Heart right ventricle (tissue), 16 donors: ENCODE results near the gene TMEM221. TPM values are rescaled to one million over a fixed set of nuclear protein-coding genes. Genes with fewer than 3 reads are reported as not detected.

Experiments
- ATAC-seq, 8 donors: fragments of 200-7000 bp; cut with Tn5 transposase; one replicate each; pipeline ENCODE4 v1.9.1; 2020; ENCODE audit warnings: mild to moderate bottlenecking in 8 of 8, moderate library complexity in 8 of 8, moderate number of reproducible peaks in 1 of 8
- DNase-seq, 2 donors: peaks; one replicate each; pipeline ENCODE4 v3.0.0-alpha.2; 2020
- H3K27ac ChIP-seq, 10 donors: fragments of 200-600 bp; sonication (generic) in 2 of 10; one replicate each; pipeline versions ENCODE4 v1.5.0 to v1.8.0; 2020 to 2022; ENCODE audit warnings: mild to moderate bottlenecking in 3 of 10
- H3K27me3 ChIP-seq, 7 donors: fragments of 200-600 bp; one replicate each; pipeline ENCODE4 v1.8.0; 2021 to 2022; ENCODE audit warnings: mild to moderate bottlenecking in 2 of 7
- H3K36me3 ChIP-seq, 9 donors: fragments of 200-600 bp; sonication (generic) in 1 of 9; one replicate each; pipeline versions ENCODE4 v1.5.0 to v1.8.0; 2020 to 2022; ENCODE audit warnings: mild to moderate bottlenecking in 2 of 9
- H3K4me1 ChIP-seq, 9 donors: fragments of 200-600 bp; sonication (generic) in 1 of 9; one replicate each; pipeline versions ENCODE4 v1.5.0 to v1.8.0; 2020 to 2022; ENCODE audit warnings: mild to moderate bottlenecking in 4 of 9
- H3K4me3 ChIP-seq, 10 donors: fragments of 200-600 bp; sonication (generic) in 2 of 10; one replicate each; pipeline versions ENCODE4 v1.5.0 to v1.8.0; 2020 to 2022; ENCODE audit warnings: mild to moderate bottlenecking in 7 of 10, moderate library complexity in 2 of 10
- H3K9me3 ChIP-seq, 11 donors: fragments of 200-600 bp in 10 of 11; sonication (generic) in 2 of 11; one replicate each; pipeline versions ENCODE4 v1.5.0 to v1.8.0; 2013 to 2022; ENCODE audit warnings: mild to moderate bottlenecking in 2 of 11, control low read depth in 1 of 11, moderate library complexity in 1 of 11
- CTCF ChIP-seq, 9 donors: fragments of 200-600 bp; sonication (generic) in 2 of 9; IDR thresholded peaks; one replicate each; pipeline versions ENCODE4 v1.5.0 to v1.8.0; 2021 to 2022; ENCODE audit warnings: antibody characterized with exemption in 9 of 9, mild to moderate bottlenecking in 5 of 9, moderate library complexity in 1 of 9
- WGBS, 2 donors: extraction: QIAGEN DNeasy Blood & Tissue Kit; methylation state at CpG; one replicate each; pipeline ENCODE4 v1.1.7; 2013; ENCODE audit warnings: inconsistent platforms in 1 of 2; 5-methylcytosine and 5-hydroxymethylcytosine counted together
- intact Hi-C, 10 donors: fragments of 100-400 bp; cut with DNase I; formaldehyde crosslinking; loops; one replicate each; pipeline versions ENCODE4 v1.11.1 to v1.14.2; 2022
- long read RNA-seq, 3 donors: library from polyadenylated mRNA; unstranded; transcript quantifications; one replicate each; pipeline ENCODE4 v2.0.0, GENCODE V29; 2020 to 2021
- polyA plus RNA-seq, 2 donors: library from polyadenylated mRNA; stranded (reverse); fragments of 200-250 nt; gene quantifications; one replicate each; pipeline ENCODE4 v1.2.3, GENCODE V29; 2013
- total RNA-seq, 10 donors: library from RNA; stranded (reverse); fragmentation: NEBNext Ultra II Directional in 3 of 10; extraction: Animal tissue kit (Norgen Biotek cat#: 25700) in 3 of 10; gene quantifications; one replicate each; pipeline versions ENCODE4 v1.2.1 to v1.2.4, GENCODE V29; 2021 to 2023
- donor health status: Arrhythmogenic right ventricular cardiomyopathy.
- donor health status: ischemic (EF 13 %, LVEDD 7.1; RV severe dilation, severe dysfunction).
- donor health status: healthy with polysubstance abuse.
- donor health status: DM: no; HTN: yes; CAD: no.
- donor health status: DM: no; HTN: no; CAD: no.
- donor health status: ischemic (EF 25% LVEDD 6.9; RV normal size, moderate dysfunction).
- donor health status: ischemic (EF 25% LVEDD 5.7; RV mildly dilated, moderate dysfunction).
- donor health status: healthy.
- donor health status: DM: yes; HTN: yes; CAD: no.
- donor health status: Ischemic cardiomyopathy.
- donor health status: ischemic (EF 35%, LVEDD 5.7; RV mildly dilated, moderate dysfunction).
- donor health status: nonischemic (EF 11% LVEDD 7.7; RV severe dilation, severe dysfunction).
- donor health status: DM: yes; HTN: yes; CAD: no.
- donor health status: PGD.
- donor health status: ischemic (EF 29% LVEDD 5.4; RV normal size, mild dysfunction).
- donor health status: nonischemic (EF 23%, LVEDD 6.1; RV moderate dilation, normal function).

TMEM221 gene
- total RNA-seq (under 1 TPM in 2 of 10 donors, not detected in 8; 0.12 to 0.20 TPM), polyA plus RNA-seq (under 1 TPM in 1 of 2 donors, not detected in 1; 0.03 TPM)
- long read RNA-seq, donor 1: 0 reads
- long read RNA-seq, donor 2: 0 reads
- long read RNA-seq, donor 3: 0 reads

- TF ChIP-seq CTCF (IDR thresholded peaks at IDR 0.05): peak; percentile 21 to 75 (median 63)
- intact Hi-C loops: loop anchor here in 1 of 10 donors (5.0 kb wide), 1 partner anchor 51 kb away; no protein-coding TSS in a partner anchor
- peak within 1 kb of the TSS in 9 of 10 donors; percentile 33 to 60 (median 49) for H3K4me3 ChIP-seq
- DNase-seq (peak; percentile 42 to 61), ATAC-seq (peak; percentile 64 to 85 (median 76))
- no peaks in the 10 kb centered on the region for H3K9me3 ChIP-seq
- 2% methylated on average over 65 to 77 of the region's 81 CpGs for WGBS, 2 donors
- no peaks in the 10 kb centered on the region for H3K36me3 ChIP-seq
- peaks cover 0 to 10% (median 7%) of the 10 kb centered on the region in 9 donors for H3K4me1 ChIP-seq
- H3K27me3 ChIP-seq: peaks cover 0 to 36% (median 3%) of the 10 kb centered on the region in 7 donors
- no peak within 1 kb of the TSS for H3K27ac ChIP-seq
These were observed at the start of gene TMEM221 for GRCh38 chr19:17448131-17448967. TMEM221 (minus strand) TSS chr19:17448668; CDS start chr19:17448462, 206 bp downstream.

GRCh38 chr19:17497149-17497798, 48.8 kb upstream of the TMEM221 start:
- Histone ChIP-seq H3K27ac (no peak overlapping the region), H3K4me1 (peaks cover 0 to 44% (median 25%) of the 10 kb centered on the region in 9 donors), H3K9me3 (no peaks in the 10 kb centered on the region), H3K27me3 (no peaks in the 10 kb centered on the region), H3K36me3 (peaks cover 0 to 58% (median 19%) of the 10 kb centered on the region in 9 donors), H3K4me3 (no peak overlapping the region)
- ATAC-seq: peak in 1 of 8 donors; percentile 20
- 67 to 75% methylated on average over 41 of the region's 41 CpGs for WGBS, 2 donors
- intact Hi-C loops: no loop called here
- no peak for TF ChIP-seq CTCF (IDR thresholded peaks at IDR 0.05)
- DNase-seq: no peak

- Histone ChIP-seq H3K9me3 (no peaks in the 10 kb centered on the region), H3K27ac (no peak overlapping the region), H3K4me3 (no peak overlapping the region), H3K4me1 (peaks cover 0 to 44% (median 25%) of the 10 kb centered on the region in 9 donors), H3K27me3 (no peaks in the 10 kb centered on the region), H3K36me3 (peaks cover 0 to 53% (median 19%) of the 10 kb centered on the region in 9 donors)
- peak; percentile 63 to 94 (median 84) for TF ChIP-seq CTCF (IDR thresholded peaks at IDR 0.05)
- ATAC-seq (peak; percentile 49 to 77 (median 70)), DNase-seq (peak; percentile 62 to 75)
- WGBS, 2 donors: 47 to 49% methylated on average over 14 of the region's 14 CpGs
- intact Hi-C loops: no loop called here
These were observed 48.0 kb upstream of the TMEM221 start for GRCh38 chr19:17496337-17496997.
